B cell (primary cell): ENCODE measurements around the gene HOXB1. TPM values are rescaled to one million over a fixed set of nuclear protein-coding genes. Genes with fewer than 3 reads are reported as not detected.

Source experiments
- ATAC-seq: fragments of 200-7000 bp; cut with Tn5 transposase; one replicate; pipeline ENCODE4 v1.10.0; 2021; ENCODE audit warnings: low read depth, mild to moderate bottlenecking, moderate number of reproducible peaks, moderate library complexity
- CTCF ChIA-PET: fragments of 350-600 bp; sonication (Branson Sonifier 250); formaldehyde crosslinking; loops from one replicate; lab custom pipeline; 2021; ENCODE audit warnings: antibody characterized with exemption, inconsistent platforms; lab: Charles Lee
- POLR2A ChIA-PET: fragments of 350-600 bp; sonication (Branson Sonifier 250); formaldehyde crosslinking; loops from one replicate; lab custom pipeline; 2021; ENCODE audit warnings: antibody characterized with exemption; lab: Charles Lee
- DNase-seq: peaks from one replicate; pipeline ENCODE4 v3.0.0; 2013
- H2AFZ ChIP-seq: 2 replicates; pipeline ENCODE4 v1.6.1; 2012; ENCODE audit warnings: mild to moderate bottlenecking, low read depth, low read length; ENCODE audit not compliant: insufficient read depth, poor library complexity, severe bottlenecking
- H3K27ac ChIP-seq, 2 donors: 1 replicate in 1 of 2; 2 replicates in 1 of 2; pipeline ENCODE4 v1.5.1; 2012 to 2013; ENCODE audit warnings: low read length in 2 of 2, mild to moderate bottlenecking in 2 of 2, moderate library complexity in 1 of 2
- H3K27me3 ChIP-seq, 4 experiments: fragments of 200-600 bp in 1 of 4; sonication (generic) in 1 of 4; replicated peaks in 1 of 4; 1 replicate in 2 of 4; 2 replicates in 2 of 4; pipeline versions ENCODE4 v1.6.1 to v1.7.0; 2013 to 2016; ENCODE audit warnings: low read length in 3 of 4, mild to moderate bottlenecking in 2 of 4, mixed read lengths in 1 of 4, moderate library complexity in 1 of 4; ENCODE audit not compliant: insufficient read depth in 4 of 4, control insufficient read depth in 3 of 4; ENCODE audit errors: control extremely low read depth in 1 of 4
- H3K36me3 ChIP-seq, 2 experiments: replicated peaks in 1 of 2; 1 replicate in 1 of 2; 2 replicates in 1 of 2; pipeline versions ENCODE4 v1.6.1 to v1.7.1; 2013; ENCODE audit warnings: low read length in 1 of 2; ENCODE audit not compliant: insufficient read depth in 2 of 2, control insufficient read depth in 1 of 2; ENCODE audit errors: control extremely low read depth in 1 of 2, extremely low read depth in 1 of 2
- H3K4me1 ChIP-seq, 2 donors: fragments of 200-600 bp in 1 of 2; sonication (generic) in 1 of 2; 1 replicate in 1 of 2; 2 replicates in 1 of 2; pipeline versions ENCODE4 v1.5.1 to v1.6.1; 2013 to 2017; ENCODE audit warnings: low read length in 2 of 2; ENCODE audit not compliant: control insufficient read depth in 2 of 2, insufficient read depth in 2 of 2
- H3K4me2 ChIP-seq: replicated peaks from 2 replicates; pipeline ENCODE3; 2012; ENCODE audit warnings: mild to moderate bottlenecking, low read depth, low read length; ENCODE audit not compliant: poor library complexity, severe bottlenecking
- H3K4me3 ChIP-seq, 5 experiments: fragments of 200-600 bp in 1 of 5; sonication (generic) in 1 of 5; 1 replicate in 3 of 5; 2 replicates in 2 of 5; pipeline versions ENCODE4 v1.5.1 to v1.7.0; 2011 to 2016; ENCODE audit warnings: low read length in 4 of 5, mild to moderate bottlenecking in 4 of 5, low read depth in 2 of 5, control low read depth in 1 of 5, moderate library complexity in 1 of 5; ENCODE audit not compliant: insufficient read depth in 1 of 5; ENCODE audit errors: control extremely low read depth in 1 of 5, extremely low read depth in 1 of 5
- H3K79me2 ChIP-seq: fragments of 200-600 bp; sonication (generic); one replicate; pipeline ENCODE4 v1.6.0; 2016; ENCODE audit warnings: low read length; ENCODE audit not compliant: control insufficient read depth, insufficient read depth
- H3K9ac ChIP-seq: fragments of 200-600 bp; sonication (generic); 2 replicates; pipeline ENCODE4 v1.6.1; 2017; ENCODE audit warnings: mild to moderate bottlenecking, low read length, moderate library complexity
- H3K9me3 ChIP-seq, 3 donors: one replicate each; pipeline versions ENCODE4 v1.6.1 to v1.7.1; 2013; ENCODE audit warnings: low read length in 2 of 3; ENCODE audit not compliant: control insufficient read depth in 2 of 3, insufficient read depth in 1 of 3; ENCODE audit errors: control extremely low read depth in 1 of 3
- H4K20me1 ChIP-seq: 2 replicates; pipeline ENCODE4 v1.6.0; 2012; ENCODE audit warnings: mild to moderate bottlenecking, low read length; ENCODE audit not compliant: insufficient read depth, control insufficient read depth, poor library complexity, severe bottlenecking
- H3K27ac Mint-ChIP-seq: one replicate; pipeline ENCODE4 v1.8.0; 2021; ENCODE audit warnings: mixed read lengths
- H3K27me3 Mint-ChIP-seq: one replicate; pipeline ENCODE4 v1.8.0; 2021; ENCODE audit warnings: mixed read lengths
- H3K4me1 Mint-ChIP-seq: one replicate; pipeline ENCODE4 v1.8.0; 2021; ENCODE audit warnings: mixed read lengths
- H3K4me3 Mint-ChIP-seq: one replicate; pipeline ENCODE4 v1.8.0; 2021; ENCODE audit warnings: mixed read lengths
- H3K9me3 Mint-ChIP-seq: one replicate; pipeline ENCODE4 v1.8.0; 2022; ENCODE audit warnings: mixed read lengths; ENCODE audit not compliant: insufficient read depth
- CTCF ChIP-seq: fragments of 200-600 bp; IDR thresholded peaks from one replicate; pipeline ENCODE4 v1.8.0; 2022; ENCODE audit warnings: antibody characterized with exemption, mild to moderate bottlenecking
- EZH2 ChIP-seq: IDR thresholded peaks from 2 replicates; pipeline ENCODE4 v1.6.1; 2012; ENCODE audit warnings: borderline replicate concordance, low read depth, mild to moderate bottlenecking, moderate library complexity, low read length; ENCODE audit not compliant: insufficient read depth, poor library complexity, severe bottlenecking
- WGBS: methylation state at CpG from one replicate; pipeline ENCODE4 v1.1.5; 2013; ENCODE audit warnings: missing lambda C conversion rate; ENCODE audit not compliant: insufficient coverage; 5-methylcytosine and 5-hydroxymethylcytosine counted together
- intact Hi-C: fragments of 100-400 bp; cut with micrococcal nuclease; formaldehyde crosslinking; loops from one replicate; pipeline ENCODE4 v1.10.0; 2022
- polyA plus RNA-seq: library from polyadenylated mRNA; depleted of rRNA; stranded (reverse); fragments of >200 nt; gene quantifications from 2 replicates; pipeline ENCODE4 v1.2.3, GENCODE V29; 2012
- total RNA-seq, 2 donors: library from RNA; stranded (reverse); fragments of 120-200 nt in 1 of 2; gene quantifications; 1 replicate in 1 of 2; 2 replicates in 1 of 2; pipeline versions ENCODE4 v1.2.3 to v1.2.4, GENCODE V29; 2013 to 2022

The HOXB1 gene
- total and polyA plus RNA-seq, 2 donors (not counting 1 experiment from before 2014, with no cell fraction given): not detected

DNA sequence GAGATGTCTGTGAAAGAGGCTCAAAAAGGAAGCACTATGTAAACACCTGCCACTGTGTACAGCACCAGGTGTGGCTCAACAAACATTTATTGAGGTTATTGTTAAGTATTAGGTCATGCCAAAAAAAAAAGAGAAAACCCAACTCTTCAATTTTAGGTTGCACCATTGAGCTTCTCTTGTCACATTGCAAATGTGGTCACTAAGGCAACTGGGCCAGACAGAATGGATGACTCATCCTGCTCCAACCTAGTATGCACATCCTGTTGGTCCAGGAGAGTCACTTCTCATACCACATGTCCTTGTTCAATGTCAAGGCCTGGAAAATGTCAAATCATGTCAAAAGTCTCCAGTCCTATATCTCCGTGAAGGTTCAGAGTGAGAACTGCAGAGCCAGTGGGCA lies 25.0 kb downstream of the HOXB1 start:
- Mint-ChIP-seq H3K4me1 (no peaks in the 10 kb centered on the region), H3K27me3 (peaks cover 39% of the 10 kb centered on the region), H3K9me3 (no peaks in the 10 kb centered on the region), H3K4me3 (no peak overlapping the region), H3K27ac (no peak overlapping the region)
- WGBS: no CpG with 5 or more reads among the region's 1 CpG
- Histone ChIP-seq H3K4me1 (no peaks in the 10 kb centered on the region), H3K79me2 (no peaks in the 10 kb centered on the region), H3K4me3 (no peak overlapping the region), H2AFZ (no peak overlapping the region), H3K9ac (no peak overlapping the region), H4K20me1 (no peaks in the 10 kb centered on the region), H3K36me3 (no peaks in the 10 kb centered on the region), H3K27ac (no peak overlapping the region), H3K9me3 (no peaks in the 10 kb centered on the region), H3K4me2 (no peak overlapping the region), H3K27me3 (peaks cover 0 to 12% (median 4%) of the 10 kb centered on the region in 4 experiments)
- intact Hi-C loops: no loop called here
- CTCF ChIA-PET: interaction anchor here (1.6 kb wide), 1 partner anchor 113 kb away, joined by 5 read pairs; no protein-coding TSS in a partner anchor
- DNase-seq (no peak), ATAC-seq (peak; percentile 31)
- TF ChIP-seq CTCF (no peak), EZH2 (no peak)
- POLR2A ChIA-PET: no interaction called here

DNA sequence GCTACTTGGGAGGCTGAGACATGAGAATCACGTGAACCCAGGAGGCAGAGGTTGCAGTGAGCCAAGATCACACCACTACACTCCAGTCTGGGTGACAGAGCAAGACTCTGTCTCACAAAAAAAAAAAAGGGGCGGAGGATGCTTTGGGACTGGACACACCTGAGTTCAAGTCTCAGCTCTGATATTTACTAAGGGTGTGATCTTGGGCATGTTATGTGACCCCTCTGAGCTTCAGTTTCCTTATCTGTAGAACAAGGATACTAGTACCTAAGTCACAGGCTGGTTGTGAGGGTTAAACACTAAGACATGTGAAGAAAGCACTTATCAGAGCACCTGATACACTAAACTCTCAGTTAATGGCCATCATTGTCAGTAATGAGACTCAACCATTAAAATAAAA lies 25.9 kb downstream of the HOXB1 start:
- TF ChIP-seq CTCF: no peak
- TF ChIP-seq EZH2: no peak

More for the DNA sequence above, 25.9 kb downstream of the HOXB1 start:
- intact Hi-C loops: no loop called here
- Histone ChIP-seq H4K20me1 (no peaks in the 10 kb centered on the region), H3K4me2 (no peak overlapping the region), H2AFZ (no peak overlapping the region), H3K4me3 (no peak overlapping the region), H3K4me1 (no peaks in the 10 kb centered on the region), H3K27ac (no peak overlapping the region), H3K27me3 (peaks cover 0 to 12% (median 3%) of the 10 kb centered on the region in 4 experiments), H3K36me3 (no peaks in the 10 kb centered on the region), H3K9me3 (no peaks in the 10 kb centered on the region), H3K9ac (no peak overlapping the region), H3K79me2 (no peaks in the 10 kb centered on the region)
- WGBS: no CpG with 5 or more reads among the region's 2 CpGs
- H3K27ac Mint-ChIP-seq: no peak overlapping the region
- POLR2A ChIA-PET: no interaction called here
- no peak overlapping the region for H3K4me3 Mint-ChIP-seq
- H3K4me1 Mint-ChIP-seq: no peaks in the 10 kb centered on the region
- ATAC-seq (no peak), DNase-seq (no peak)
- H3K9me3 Mint-ChIP-seq: no peaks in the 10 kb centered on the region
- peaks cover 39% of the 10 kb centered on the region for H3K27me3 Mint-ChIP-seq
- CTCF ChIA-PET: interaction anchor here (1.0 to 1.6 kb wide), 2 partner anchors 114 to 242 kb away, joined by 3 to 5 read pairs; no protein-coding TSS in a partner anchor
